Type B pancreatic cell (in vitro differentiated cells): Measurements from ENCODE around the gene DDO. TPM values are rescaled to one million over a fixed set of nuclear protein-coding genes. Genes with fewer than 3 reads are reported as not detected.

ENCODE experiments used
- DNase-seq: peaks from one replicate; pipeline ENCODE4 v3.0.0; 2021; ENCODE audit warnings: mixed read lengths; ENCODE audit not compliant: unreplicated experiment; ENCODE audit errors: extremely low spot score
- H3K27ac Mint-ChIP-seq: 2 replicates; pipeline ENCODE4 v1.8.0; 2021; ENCODE audit warnings: mild to moderate bottlenecking, mixed read lengths
- H3K27me3 Mint-ChIP-seq: 2 replicates; pipeline ENCODE4 v1.8.0; 2021; ENCODE audit warnings: mixed read lengths
- H3K36me3 Mint-ChIP-seq: 2 replicates; pipeline ENCODE4 v1.8.0; 2021; ENCODE audit warnings: mixed read lengths
- H3K4me1 Mint-ChIP-seq: one replicate; pipeline ENCODE4 v1.8.0; 2021; ENCODE audit warnings: mixed read lengths; ENCODE audit not compliant: unreplicated experiment
- H3K4me3 Mint-ChIP-seq: 2 replicates; pipeline ENCODE4 v1.8.0; 2021; ENCODE audit warnings: mild to moderate bottlenecking, mixed read lengths
- H3K9me3 Mint-ChIP-seq: 2 replicates; pipeline ENCODE4 v1.8.0; 2021; ENCODE audit warnings: mixed read lengths
- CTCF ChIP-seq: fragments of 200-600 bp; sonication (generic); conservative IDR thresholded peaks from 2 replicates; pipeline ENCODE4 v1.5.0; 2021; ENCODE audit warnings: antibody characterized with exemption, mild to moderate bottlenecking
- total RNA-seq: library from RNA; stranded (reverse); gene quantifications from 2 replicates; pipeline ENCODE4 v1.2.1, GENCODE V29; 2021; ENCODE audit warnings: low replicate concordance

Gene DDO
- total RNA-seq, 1 donor from 2014 or later = not detected

GRCh38 chr6:110421749-110422443 lies 6.5 kb upstream of the DDO start:
- TF ChIP-seq CTCF = no peak
- DNase-seq = no peak
- H3K36me3 Mint-ChIP-seq = no peaks in the 10 kb centered on the region
- peaks cover 11% of the 10 kb centered on the region for H3K27me3 Mint-ChIP-seq
- H3K9me3 Mint-ChIP-seq = peaks cover 6% of the 10 kb centered on the region
- no peak overlapping the region for H3K4me3 Mint-ChIP-seq
- H3K4me1 Mint-ChIP-seq = peaks cover 13% of the 10 kb centered on the region
- peak overlapping the region; percentile 37 for H3K27ac Mint-ChIP-seq

GRCh38 chr6:110419028-110419739 lies 3.8 kb upstream of the DDO start:
- Mint-ChIP-seq H3K4me1 (peaks cover 10% of the 10 kb centered on the region), H3K27ac (peak overlapping the region; percentile 37), H3K36me3 (no peaks in the 10 kb centered on the region), H3K27me3 (peaks cover 5% of the 10 kb centered on the region), H3K4me3 (peak overlapping the region; percentile 53), H3K9me3 (peaks cover 6% of the 10 kb centered on the region)
- TF ChIP-seq CTCF = no peak
- DNase-seq = no peak

GRCh38 chr6:110418594-110418993 lies 3.2 kb upstream of the DDO start:
- Mint-ChIP-seq H3K27me3 (peaks cover 2% of the 10 kb centered on the region), H3K4me3 (no peak overlapping the region), H3K27ac (no peak overlapping the region), H3K9me3 (peaks cover 6% of the 10 kb centered on the region), H3K36me3 (no peaks in the 10 kb centered on the region), H3K4me1 (peaks cover 10% of the 10 kb centered on the region)
- DNase-seq = no peak
- TF ChIP-seq CTCF = no peak

GRCh38 chr6:110414669-110415068 lies 706 bp downstream of the DDO start:
- no peak for TF ChIP-seq CTCF
- H3K36me3 Mint-ChIP-seq = no peaks in the 10 kb centered on the region
- no peaks in the 10 kb centered on the region for H3K27me3 Mint-ChIP-seq
- no peaks in the 10 kb centered on the region for H3K9me3 Mint-ChIP-seq
- no peak overlapping the region for H3K4me3 Mint-ChIP-seq
- DNase-seq = no peak
- no peak overlapping the region for H3K27ac Mint-ChIP-seq
- peaks cover 10% of the 10 kb centered on the region for H3K4me1 Mint-ChIP-seq

- Mint-ChIP-seq H3K36me3 (no peaks in the 10 kb centered on the region), H3K4me1 (no peaks in the 10 kb centered on the region), H3K27ac (no peak overlapping the region), H3K4me3 (no peak overlapping the region), H3K27me3 (no peaks in the 10 kb centered on the region), H3K9me3 (no peaks in the 10 kb centered on the region)
- no peak for TF ChIP-seq CTCF
- no peak for DNase-seq
Measured at GRCh38 chr6:110412360-110412759, 3.0 kb downstream of the DDO start.
